ENCODE results near the gene TOMM40.

- TF ChIP-seq TAF1 (IDR thresholded peaks at IDR 0.05; ENCODE audit: borderline replicate concordance, insufficient read depth, low read length) (no peak), POLR2AphosphoS5 (IDR thresholded peaks at IDR 0.05; ENCODE audit: low read depth, low read length) (no peak)
These were observed 27.1 kb upstream of the TOMM40 start for GRCh38 chr19:44863990-44864389.
